MV-4-11 (cell line): Measurements from ENCODE around the gene TNFAIP2.

ENCODE experiments used
- DNase-seq: peaks from one replicate; lab custom pipeline; 2025; lab: John Stamatoyannopoulos, UW

Gene TNFAIP2

GRCh38 chr14:103122947-103123633 is at the start of gene TNFAIP2:
TSS of gene TNFAIP2 (plus strand) at chr14:103123461. CDS start at chr14:103126458, 2,997 bp downstream.
- DNase-seq = peak; percentile 30

- DNase-seq = no peak
These were observed 49.2 kb upstream of the TNFAIP2 start for GRCh38 chr14:103073876-103074728.

GRCh38 chr14:103074729-103075367 is 48.4 kb upstream of the TNFAIP2 start:
- DNase-seq = no peak

- DNase-seq = peak; percentile 72
These were observed 44.9 kb upstream of the TNFAIP2 start for GRCh38 chr14:103078420-103078749.

- no peak for DNase-seq
These were observed 44.2 kb upstream of the TNFAIP2 start for GRCh38 chr14:103078860-103079587.

- DNase-seq = no peak
These were observed 41.3 kb upstream of the TNFAIP2 start for GRCh38 chr14:103081951-103082350.

GRCh38 chr14:103084021-103084919 is 39.0 kb upstream of the TNFAIP2 start, which contains the start of gene LBHD2:
TSS of gene LBHD2 (plus strand) at chr14:103084210. CDS start at chr14:103086013, 1,803 bp downstream.
- DNase-seq = no peak

GRCh38 chr14:103085106-103086091 is 37.9 kb upstream of the TNFAIP2 start:
- no peak for DNase-seq

GRCh38 chr14:103086771-103087342 is 36.4 kb upstream of the TNFAIP2 start:
- no peak for DNase-seq

GRCh38 chr14:103087343-103087835 is 35.9 kb upstream of the TNFAIP2 start:
- no peak for DNase-seq

- no peak for DNase-seq
These were observed 34.3 kb upstream of the TNFAIP2 start for GRCh38 chr14:103088921-103089320.

- DNase-seq = no peak
These were observed 33.6 kb upstream of the TNFAIP2 start for GRCh38 chr14:103089386-103090335.

GRCh38 chr14:103090481-103091020 is 32.7 kb upstream of the TNFAIP2 start:
- DNase-seq = no peak

- peak; percentile 76 for DNase-seq
These were observed 32.0 kb upstream of the TNFAIP2 start for GRCh38 chr14:103091041-103091882.

- DNase-seq = no peak
These were observed 31.4 kb upstream of the TNFAIP2 start for GRCh38 chr14:103091883-103092222.

GRCh38 chr14:103093856-103094405 is 29.3 kb upstream of the TNFAIP2 start:
- DNase-seq = no peak
